ENCODE measurements around the gene TEX53.

GRCh38 chr9:114634387-114634786 is 23.2 kb downstream of the TEX53 start:
- no peak for TF ChIP-seq CTCF (IDR thresholded peaks at IDR 0.05)
- no peak for TF ChIP-seq POLR2A (IDR thresholded peaks at IDR 0.05)
